Endothelial cell of umbilical vein (primary cell): ENCODE data around the gene MTTP. TPM values are rescaled to one million over a fixed set of nuclear protein-coding genes. Genes with fewer than 3 reads are reported as not detected.

Experiments used
- BruUV-seq: library from RNA; stranded (reverse); fragments of 400-500 nt; replicated peaks from 2 replicates; lab custom pipeline; 2021; lab: Mats Ljungman, UMichigan
- CTCF ChIA-PET: fragments of 300-600, 350-600 bp; sonication (Branson Sonifier 250); formaldehyde crosslinking; loops from one replicate; lab custom pipeline; 2021; ENCODE audit warnings: antibody characterized with exemption, inconsistent platforms; lab: Charles Lee
- POLR2A ChIA-PET: fragments of 300-600, 350-600 bp; sonication (Branson Sonifier 250); formaldehyde crosslinking; loops from one replicate; lab custom pipeline; 2021; ENCODE audit warnings: antibody characterized with exemption, inconsistent platforms; lab: Charles Lee
- DNase-seq: peaks from one replicate; pipeline ENCODE4 v3.0.0-alpha.2; 2011; ENCODE audit warnings: low read depth, low spot score
- FAIRE-seq: peaks from 2 replicates; lab custom pipeline; 2011; peaks lifted over from hg19 to GRCh38; lab: Jason Lieb, UNC
- H2AFZ ChIP-seq: 2 replicates; pipeline ENCODE4 v1.6.0; 2012; ENCODE audit warnings: low read depth, low read length, control low read depth, inconsistent platforms
- H3K27ac ChIP-seq: 2 replicates; pipeline ENCODE4 v1.5.1; 2011; ENCODE audit warnings: low read depth, mild to moderate bottlenecking, control low read depth, low read length, moderate library complexity; ENCODE audit not compliant: insufficient read depth
- H3K27me3 ChIP-seq, 2 experiments: 2 replicates each; pipeline versions ENCODE4 v1.6.0 to v1.6.1; 2011; ENCODE audit warnings: low read length in 2 of 2, mixed read lengths in 1 of 2; ENCODE audit not compliant: control insufficient read depth in 2 of 2, insufficient read depth in 2 of 2
- H3K36me3 ChIP-seq, 2 experiments: 2 replicates in 1 of 2; 3 replicates in 1 of 2; pipeline ENCODE4 v1.5.1; 2011; ENCODE audit warnings: low read length in 2 of 2, mild to moderate bottlenecking in 1 of 2, moderate library complexity in 1 of 2; ENCODE audit not compliant: control insufficient read depth in 2 of 2, insufficient read depth in 2 of 2; ENCODE audit errors: extremely low read depth in 1 of 2
- H3K4me1 ChIP-seq: 3 replicates; pipeline ENCODE4 v1.5.1; 2011; ENCODE audit warnings: mild to moderate bottlenecking, low read length; ENCODE audit not compliant: control insufficient read depth, insufficient read depth; ENCODE audit errors: extremely low read depth
- H3K4me2 ChIP-seq: 2 replicates; pipeline ENCODE4 v1.6.1; 2011; ENCODE audit warnings: low read length, control low read depth, mixed read lengths; ENCODE audit not compliant: insufficient read depth
- H3K4me3 ChIP-seq, 3 experiments: fragments of 200-600 bp in 1 of 3; sonication (generic), shearing (Covaris generic) in 1 of 3; replicated peaks in 1 of 3; 2 replicates each; pipeline ENCODE4 v1.5.1; 2011 to 2016; ENCODE audit warnings: control low read depth in 3 of 3, low read length in 3 of 3, mild to moderate bottlenecking in 2 of 3, inconsistent platforms in 1 of 3, low read depth in 1 of 3, moderate library complexity in 1 of 3; ENCODE audit not compliant: insufficient read depth in 1 of 3
- H3K79me2 ChIP-seq: 2 replicates; pipeline ENCODE4 v1.6.0; 2012; ENCODE audit warnings: low read length, inconsistent platforms; ENCODE audit not compliant: control insufficient read depth, insufficient read depth
- H3K9ac ChIP-seq: replicated peaks from 2 replicates; pipeline ENCODE3; 2011; ENCODE audit warnings: low read length, control low read depth; ENCODE audit not compliant: insufficient read depth; ENCODE audit errors: extremely low read depth
- H3K9me1 ChIP-seq: replicated peaks from 3 replicates; pipeline ENCODE4 v1.6.0; 2011; ENCODE audit warnings: mild to moderate bottlenecking, low read length; ENCODE audit not compliant: control insufficient read depth, insufficient read depth; ENCODE audit errors: extremely low read depth
- H3K9me3 ChIP-seq: replicated peaks from 2 replicates; pipeline ENCODE4 v1.5.1; 2012; ENCODE audit warnings: low read length, inconsistent platforms; ENCODE audit not compliant: control insufficient read depth, insufficient read depth
- H4K20me1 ChIP-seq: replicated peaks from 2 replicates; pipeline ENCODE3; 2011; ENCODE audit warnings: mild to moderate bottlenecking, low read length; ENCODE audit not compliant: control insufficient read depth, insufficient read depth; ENCODE audit errors: extremely low read depth
- EZH2 ChIP-seq: IDR thresholded peaks from 2 replicates; pipeline ENCODE4 v1.6.1; 2012; ENCODE audit warnings: borderline replicate concordance, low read depth, mild to moderate bottlenecking, moderate library complexity, low read length, inconsistent platforms; ENCODE audit not compliant: severe bottlenecking
- FOS ChIP-seq: IDR thresholded peaks from 2 replicates; pipeline ENCODE4 v1.6.1; 2011; ENCODE audit warnings: mild to moderate bottlenecking, low read length, moderate library complexity, borderline replicate concordance; ENCODE audit not compliant: insufficient read depth
- GATA2 ChIP-seq: IDR thresholded peaks from 2 replicates; pipeline ENCODE4 v1.7.0; 2011; ENCODE audit warnings: low read depth, mild to moderate bottlenecking, moderate library complexity, mixed read lengths, low read length; ENCODE audit not compliant: insufficient read length, insufficient read depth
- JUN ChIP-seq: IDR thresholded peaks from 2 replicates; pipeline ENCODE4 v1.6.1; 2011; ENCODE audit warnings: borderline replicate concordance, low read depth; ENCODE audit not compliant: insufficient read length, insufficient read depth
- MYC ChIP-seq: IDR thresholded peaks from one replicate; pipeline ENCODE4 v1.6.1; 2011; ENCODE audit warnings: mild to moderate bottlenecking, low read depth, low read length
- POLR2A ChIP-seq: IDR thresholded peaks from 2 replicates; pipeline ENCODE4 v1.6.1; 2012; ENCODE audit warnings: low read depth, mild to moderate bottlenecking, control low read depth, low read length
- POLR2AphosphoS5 ChIP-seq: IDR thresholded peaks from 2 replicates; pipeline ENCODE4 v1.6.1; 2012; ENCODE audit warnings: low read depth, mild to moderate bottlenecking, control low read depth, low read length, moderate library complexity; ENCODE audit not compliant: insufficient read depth
- dilution Hi-C: fragments of 300-500 bp; cut with MboI; formaldehyde crosslinking; loops from one replicate; pipeline ENCODE4 v1.15.0; 2019; ENCODE audit warnings: low sequenced_read_pairs; ENCODE audit not compliant: extremely low pct_ligation_motif_present
- intact Hi-C: fragments of 100-400 bp; cut with micrococcal nuclease; formaldehyde crosslinking; loops from one replicate; pipeline ENCODE4 v1.10.0; 2022
- polyA plus RNA-seq, 4 experiments: library from polyadenylated mRNA; depleted of rRNA in 3 of 4; stranded (reverse) in 3 of 4; unstranded in 1 of 4; fragments of >200 nt; gene quantifications; 2 replicates each; pipeline versions ENCODE4 v1.2.1 to v1.2.3, GENCODE V29; 2011 to 2012; ENCODE audit warnings: missing spikeins in 1 of 4
- total RNA-seq: library from RNA; stranded (reverse); gene quantifications from 2 replicates; pipeline ENCODE4 v1.2.3, GENCODE V29; 2021
- TF ChIP-seq, protein P1 (sequence below): IDR thresholded peaks from 2 replicates; pipeline ENCODE4 v1.6.1; 2011; ENCODE audit not compliant: insufficient read depth, insufficient read length
- TF ChIP-seq, protein P2 (sequence below), 2 donors: IDR thresholded peaks; 1 replicate in 1 of 2; 2 replicates in 1 of 2; pipeline ENCODE4 v1.5.1; 2011; ENCODE audit warnings: low read length in 2 of 2, mild to moderate bottlenecking in 2 of 2, moderate library complexity in 2 of 2, control low read depth in 1 of 2, inconsistent platforms in 1 of 2, low read depth in 1 of 2; ENCODE audit not compliant: insufficient read depth in 1 of 2; ENCODE audit errors: extremely low read depth in 1 of 2

Gene MTTP
- total and polyA plus RNA-seq, 2 donors (not counting 3 experiments of a cell fraction or from before 2014, with no cell fraction given), result not detected

DNA sequence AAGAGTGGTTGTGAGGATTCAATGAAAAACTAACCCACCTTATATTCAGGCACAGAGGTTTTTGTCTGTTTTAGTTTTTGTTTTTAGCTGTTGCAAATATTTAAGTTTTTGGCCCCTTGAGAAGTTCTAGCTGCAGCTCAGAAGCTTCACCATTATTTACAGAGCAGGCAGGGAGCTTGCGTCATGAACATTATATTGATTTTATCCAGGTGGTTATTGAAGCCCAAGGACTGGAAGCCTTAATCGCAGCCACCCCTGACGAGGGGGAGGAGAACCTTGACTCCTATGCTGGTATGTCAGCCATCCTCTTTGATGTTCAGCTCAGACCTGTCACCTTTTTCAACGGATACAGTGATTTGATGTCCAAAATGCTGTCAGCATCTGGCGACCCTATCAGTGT is 38.1 kb downstream of the MTTP start:
- H4K20me1 ChIP-seq, result no peaks in the 10 kb centered on the region
- FAIRE-seq (no peak), DNase-seq (no peak)
- H2AFZ ChIP-seq, result no peak overlapping the region
- no peak overlapping the region for H3K4me2 ChIP-seq
- CTCF ChIA-PET, result no interaction called here
- no peaks in the 10 kb centered on the region for H3K4me1 ChIP-seq
- H3K4me3 ChIP-seq, result no peak overlapping the region
- no peak overlapping the region for H3K9ac ChIP-seq
- no peaks in the 10 kb centered on the region for H3K36me3 ChIP-seq
- H3K9me1 ChIP-seq, result no peaks in the 10 kb centered on the region
- H3K79me2 ChIP-seq, result no peaks in the 10 kb centered on the region
- no TSS peak for BruUV-seq
- dilution Hi-C loops (no loop called here), intact Hi-C loops (no loop called here)
- no peaks in the 10 kb centered on the region for H3K27me3 ChIP-seq
- POLR2A ChIA-PET, result no interaction called here
- TF ChIP-seq JUN (no peak), POLR2AphosphoS5 (no peak), MYC (no peak), FOS (no peak)
- TF ChIP-seq, protein P1, sequence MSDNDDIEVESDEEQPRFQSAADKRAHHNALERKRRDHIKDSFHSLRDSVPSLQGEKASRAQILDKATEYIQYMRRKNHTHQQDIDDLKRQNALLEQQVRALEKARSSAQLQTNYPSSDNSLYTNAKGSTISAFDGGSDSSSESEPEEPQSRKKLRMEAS, result no peak
- TF ChIP-seq, protein P2, sequence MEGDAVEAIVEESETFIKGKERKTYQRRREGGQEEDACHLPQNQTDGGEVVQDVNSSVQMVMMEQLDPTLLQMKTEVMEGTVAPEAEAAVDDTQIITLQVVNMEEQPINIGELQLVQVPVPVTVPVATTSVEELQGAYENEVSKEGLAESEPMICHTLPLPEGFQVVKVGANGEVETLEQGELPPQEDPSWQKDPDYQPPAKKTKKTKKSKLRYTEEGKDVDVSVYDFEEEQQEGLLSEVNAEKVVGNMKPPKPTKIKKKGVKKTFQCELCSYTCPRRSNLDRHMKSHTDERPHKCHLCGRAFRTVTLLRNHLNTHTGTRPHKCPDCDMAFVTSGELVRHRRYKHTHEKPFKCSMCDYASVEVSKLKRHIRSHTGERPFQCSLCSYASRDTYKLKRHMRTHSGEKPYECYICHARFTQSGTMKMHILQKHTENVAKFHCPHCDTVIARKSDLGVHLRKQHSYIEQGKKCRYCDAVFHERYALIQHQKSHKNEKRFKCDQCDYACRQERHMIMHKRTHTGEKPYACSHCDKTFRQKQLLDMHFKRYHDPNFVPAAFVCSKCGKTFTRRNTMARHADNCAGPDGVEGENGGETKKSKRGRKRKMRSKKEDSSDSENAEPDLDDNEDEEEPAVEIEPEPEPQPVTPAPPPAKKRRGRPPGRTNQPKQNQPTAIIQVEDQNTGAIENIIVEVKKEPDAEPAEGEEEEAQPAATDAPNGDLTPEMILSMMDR (IDR thresholded peaks at IDR 0.05; ENCODE audit: extremely low read depth in 1 of 2, insufficient read depth in 1 of 2, low read depth in 1 of 2, low read length in 2 of 2), result no peak
- no peaks in the 10 kb centered on the region for H3K9me3 ChIP-seq
- no peak overlapping the region for H3K27ac ChIP-seq

DNA sequence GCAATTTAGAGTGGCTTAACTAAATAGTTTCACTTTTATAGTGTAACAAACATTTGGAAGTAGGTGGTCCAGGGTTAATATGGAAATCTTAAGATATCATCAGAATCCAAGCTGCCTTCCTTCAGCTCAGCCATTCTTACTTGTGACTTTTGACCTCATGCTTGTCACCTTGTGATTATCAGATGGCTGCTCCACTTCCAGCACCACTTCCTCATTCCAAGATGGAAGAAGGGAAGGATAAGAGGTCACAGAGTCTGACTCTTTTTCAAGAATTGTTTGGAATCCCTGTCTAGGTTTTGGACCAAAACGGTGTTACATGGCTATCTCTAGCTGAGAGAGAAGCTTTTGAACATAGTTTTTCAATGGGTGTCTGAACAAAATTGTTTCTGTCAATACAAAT is 39.9 kb downstream of the MTTP start:
- H3K4me1 ChIP-seq, result no peaks in the 10 kb centered on the region
- no peaks in the 10 kb centered on the region for H3K79me2 ChIP-seq
- POLR2A ChIA-PET, result no interaction called here
- no peaks in the 10 kb centered on the region for H3K36me3 ChIP-seq
- CTCF ChIA-PET, result no interaction called here
- no peaks in the 10 kb centered on the region for H4K20me1 ChIP-seq
- dilution Hi-C loops, result no loop called here
- no peak overlapping the region for H3K27ac ChIP-seq
- FAIRE-seq, result no peak
- H3K27me3 ChIP-seq, result peaks cover 0 to 2% of the 10 kb centered on the region in 2 experiments
- no peak for TF ChIP-seq GATA2
- no peak for TF ChIP-seq FOS
- TF ChIP-seq POLR2A, result no peak
- TF ChIP-seq, protein P1, result no peak
- TF ChIP-seq, protein P2 (IDR thresholded peaks at IDR 0.05; ENCODE audit: extremely low read depth in 1 of 2, insufficient read depth in 1 of 2, low read depth in 1 of 2, low read length in 2 of 2), result no peak
- TF ChIP-seq MYC, result no peak
- no peak for TF ChIP-seq JUN
- no peak for TF ChIP-seq POLR2AphosphoS5
- no peak for TF ChIP-seq EZH2
- H3K4me3 ChIP-seq, result no peak overlapping the region
- no peaks in the 10 kb centered on the region for H3K9me3 ChIP-seq
- H3K9me1 ChIP-seq, result no peaks in the 10 kb centered on the region
- H3K9ac ChIP-seq, result no peak overlapping the region
- H2AFZ ChIP-seq, result no peak overlapping the region
- BruUV-seq, result no TSS peak
- H3K4me2 ChIP-seq, result no peak overlapping the region
- DNase-seq, result no peak
- intact Hi-C loops, result no loop called here
